Measurements from ENCODE around the gene DCAF16. TPM values are rescaled to one million over a fixed set of nuclear protein-coding genes. Genes with fewer than 3 reads are reported as not detected.

Gene DCAF16
- total and polyA plus RNA-seq, 2 donors (not counting 3 experiments of a cell fraction or from before 2014, with no cell fraction given), result 13.8 to 35.0 TPM

GRCh38 chr4:17794730-17795129 is 15.8 kb downstream of the DCAF16 start:
- Histone ChIP-seq H3K27me3 (ENCODE audit: control insufficient read depth in 2 of 2, insufficient read depth in 2 of 2, low read length in 2 of 2) (no peaks in the 10 kb centered on the region), H3K79me2 (ENCODE audit: control insufficient read depth, insufficient read depth, low read length) (no peaks in the 10 kb centered on the region), H3K4me2 (ENCODE audit: insufficient read depth, low read length) (no peak overlapping the region), H3K9ac (replicated peaks; ENCODE audit: extremely low read depth, insufficient read depth, low read length) (no peak overlapping the region), H3K27ac (ENCODE audit: insufficient read depth, low read depth, low read length) (no peak overlapping the region), H3K4me3 (replicated peaks in 1 of 3; ENCODE audit: insufficient read depth in 1 of 3, low read depth in 1 of 3, low read length in 3 of 3) (no peak overlapping the region), H3K36me3 (ENCODE audit: control insufficient read depth in 2 of 2, extremely low read depth in 1 of 2, insufficient read depth in 2 of 2, low read length in 2 of 2) (peaks cover 0 to 2% of the 10 kb centered on the region in 2 experiments), H3K9me3 (replicated peaks; ENCODE audit: control insufficient read depth, insufficient read depth, low read length) (no peaks in the 10 kb centered on the region), H3K9me1 (replicated peaks; ENCODE audit: control insufficient read depth, extremely low read depth, insufficient read depth, low read length) (no peaks in the 10 kb centered on the region), H3K4me1 (ENCODE audit: control insufficient read depth, extremely low read depth, insufficient read depth, low read length) (no peaks in the 10 kb centered on the region), H4K20me1 (replicated peaks; ENCODE audit: control insufficient read depth, extremely low read depth, insufficient read depth, low read length) (no peaks in the 10 kb centered on the region), H2AFZ (ENCODE audit: low read depth, low read length) (no peak overlapping the region)
- DNase-seq (ENCODE audit: low read depth, low spot score), result no peak
- dilution Hi-C loops (cut with MboI; ENCODE audit: extremely low pct_ligation_motif_present, low sequenced_read_pairs) (no loop called here), intact Hi-C loops (cut with micrococcal nuclease) (no loop called here)
- no TSS peak for BruUV-seq (replicated peaks)
- FAIRE-seq, result no peak
- TF ChIP-seq POLR2AphosphoS5 (IDR thresholded peaks at IDR 0.05; ENCODE audit: insufficient read depth, low read depth, low read length) (no peak), EZH2 (IDR thresholded peaks at IDR 0.05; ENCODE audit: borderline replicate concordance, low read depth, low read length, severe bottlenecking) (no peak), MYC (IDR thresholded peaks at IDR 0.05; ENCODE audit: low read depth, low read length) (no peak), JUN (IDR thresholded peaks at IDR 0.05; ENCODE audit: borderline replicate concordance, insufficient read depth, insufficient read length, low read depth) (no peak), GATA2 (IDR thresholded peaks at IDR 0.05; ENCODE audit: insufficient read depth, insufficient read length, low read depth, low read length) (no peak), FOS (IDR thresholded peaks at IDR 0.05; ENCODE audit: borderline replicate concordance, insufficient read depth, low read length) (no peak), CTCF (IDR thresholded peaks at IDR 0.05; ENCODE audit: extremely low read depth in 1 of 2, insufficient read depth in 1 of 2, low read depth in 1 of 2, low read length in 2 of 2) (no peak), MAX (IDR thresholded peaks at IDR 0.05; ENCODE audit: insufficient read depth, insufficient read length) (no peak), POLR2A (IDR thresholded peaks at IDR 0.05; ENCODE audit: low read depth, low read length) (no peak)
- ChIA-PET CTCF (interaction anchor here (1.5 kb wide), 1 partner anchor 14 kb away, joined by 4 read pairs; no protein-coding TSS in a partner anchor), POLR2A (no interaction called here)

Measured in endothelial cell of umbilical vein (primary cell).